Activated T-cell treated with anti-CD3 and anti-CD28 coated beads, Interleukin-2, amount 50 U/mL, for 48 hours (primary cell): Measurements from ENCODE around the gene PTGR3.
"Not testable (repeated sequence)": the region's sequence is repeated elsewhere in the genome, so short reads cannot be mapped to it uniquely, and the experiment has no call there.

ENCODE experiments used
- DNase-seq, 2 experiments: peaks; one replicate each; pipeline ENCODE4 v3.0.0-alpha.2; 2020

PTGR3 gene

DNA sequence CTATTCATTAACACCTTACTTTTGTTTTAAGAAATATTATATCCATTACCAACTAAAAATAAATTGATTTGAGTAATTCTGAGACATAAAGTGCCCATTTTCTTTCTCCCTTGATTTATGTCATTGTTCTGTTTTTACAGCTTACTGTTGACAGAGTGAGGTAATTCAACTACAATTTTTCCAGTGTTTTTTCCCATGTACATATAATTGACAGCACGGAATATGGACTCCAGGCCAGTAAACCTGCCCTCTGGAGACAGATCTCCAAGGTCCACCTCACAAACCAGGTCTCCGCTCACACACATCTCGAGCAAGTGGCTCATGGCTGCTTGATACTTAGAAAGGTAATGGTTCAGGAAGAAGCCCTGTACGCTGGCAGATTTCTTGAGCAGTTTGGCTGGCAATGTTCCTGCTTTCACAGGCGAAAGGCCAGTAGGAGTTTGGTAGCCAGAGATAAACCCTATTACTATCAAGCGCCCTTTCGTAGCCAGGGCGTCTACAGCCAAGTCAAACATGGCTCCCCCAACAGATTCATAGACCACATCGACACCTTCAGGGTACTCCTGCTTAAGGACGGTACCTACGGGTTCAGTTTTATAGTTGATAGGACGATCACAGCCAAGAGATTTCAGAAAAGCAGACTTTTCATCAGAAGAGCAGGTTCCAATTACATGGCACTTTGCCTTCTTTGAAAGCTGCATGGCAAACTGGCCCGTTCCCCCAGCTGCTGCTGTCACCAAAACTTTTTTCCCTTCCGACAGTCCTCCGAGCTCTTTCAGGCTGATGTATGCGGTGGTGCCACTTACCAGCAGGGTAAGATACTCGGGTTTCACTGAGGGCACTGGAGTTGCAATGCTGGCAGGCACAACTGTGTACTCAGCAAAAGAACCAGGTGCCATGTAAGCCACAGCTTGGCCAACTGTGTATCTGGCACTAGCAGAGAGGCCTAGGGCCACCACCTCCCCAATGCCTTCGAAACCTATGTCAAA, 7.4 kb downstream of the PTGR3 start:
- no peak for DNase-seq

GRCh38 chr18:75200605-75201280, 8.2 kb downstream of the PTGR3 start:
- no peak for DNase-seq

- DNase-seq = no peak
Measured at GRCh38 chr18:75200071-75200470, 8.9 kb downstream of the PTGR3 start.

DNA sequence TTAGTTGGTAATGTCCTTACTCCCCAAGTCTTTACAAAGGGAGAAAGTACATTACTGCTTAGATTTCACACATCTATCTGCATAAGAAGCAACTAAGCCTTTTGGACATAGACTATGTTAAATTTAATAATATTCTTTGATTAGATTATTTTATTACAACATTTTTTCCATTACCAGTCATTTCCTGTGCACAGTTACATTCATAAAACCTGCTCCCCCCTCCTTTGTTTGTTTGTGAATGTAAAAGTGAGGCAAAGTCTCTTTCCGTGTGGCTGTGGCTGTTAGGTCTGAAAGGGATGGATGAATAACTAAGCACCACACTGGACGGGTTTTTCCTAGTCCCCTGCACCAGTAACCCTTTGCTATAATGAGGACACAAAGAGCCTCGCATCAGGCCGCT, 9.6 kb downstream of the PTGR3 start:
- DNase-seq = no peak

GRCh38 chr18:75198036-75198435, 10.9 kb downstream of the PTGR3 start:
- no peak for DNase-seq

DNA sequence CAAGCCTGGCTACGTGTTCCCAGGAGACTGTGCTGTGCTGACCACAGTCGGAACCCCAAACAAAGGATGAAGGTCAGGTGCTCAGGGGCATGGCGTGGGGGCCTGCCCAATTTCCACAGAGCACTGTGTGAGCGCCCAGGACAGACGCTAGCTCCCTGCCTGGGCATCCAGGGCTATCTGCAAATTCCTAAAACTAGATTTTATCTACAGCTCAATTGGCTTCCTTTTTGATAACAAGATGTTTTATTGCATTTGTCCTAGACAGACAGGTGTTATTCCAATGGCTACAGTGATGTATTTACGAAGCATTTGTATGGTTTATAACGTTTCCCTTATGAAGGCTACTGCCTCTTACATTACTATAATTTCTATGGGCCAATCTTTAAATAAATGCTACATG, 16.0 kb downstream of the PTGR3 start:
- DNase-seq = no peak

GRCh38 chr18:75189696-75190095, 19.2 kb downstream of the PTGR3 start:
- no peak for DNase-seq

- not testable (repeated sequence) for DNase-seq
Measured at GRCh38 chr18:75187702-75188101, 21.2 kb downstream of the PTGR3 start.

DNA sequence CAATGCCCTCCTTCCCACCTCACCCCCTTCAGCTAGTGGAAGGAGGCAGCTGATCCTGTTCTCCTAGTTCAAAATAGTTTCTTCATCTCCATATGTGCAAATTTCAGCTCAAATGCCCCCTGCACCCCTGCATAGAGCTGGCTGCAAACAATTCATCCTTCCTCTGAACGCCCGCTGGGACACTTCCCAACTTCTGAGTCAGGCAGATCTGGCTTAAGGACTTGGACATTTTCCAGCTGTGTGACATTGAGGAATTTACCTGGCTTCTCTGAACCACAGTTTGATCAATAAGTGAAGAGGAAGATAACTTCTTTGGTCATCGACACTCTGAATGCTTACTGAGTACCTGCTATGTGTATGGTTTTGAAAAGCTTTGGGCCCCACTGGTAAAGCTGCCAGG, 23.5 kb downstream of the PTGR3 start:
- no peak for DNase-seq

GRCh38 chr18:75183973-75184493, 24.9 kb downstream of the PTGR3 start:
- no peak for DNase-seq

- no peak for DNase-seq
Measured at GRCh38 chr18:75183524-75183923, 25.4 kb downstream of the PTGR3 start.

DNA sequence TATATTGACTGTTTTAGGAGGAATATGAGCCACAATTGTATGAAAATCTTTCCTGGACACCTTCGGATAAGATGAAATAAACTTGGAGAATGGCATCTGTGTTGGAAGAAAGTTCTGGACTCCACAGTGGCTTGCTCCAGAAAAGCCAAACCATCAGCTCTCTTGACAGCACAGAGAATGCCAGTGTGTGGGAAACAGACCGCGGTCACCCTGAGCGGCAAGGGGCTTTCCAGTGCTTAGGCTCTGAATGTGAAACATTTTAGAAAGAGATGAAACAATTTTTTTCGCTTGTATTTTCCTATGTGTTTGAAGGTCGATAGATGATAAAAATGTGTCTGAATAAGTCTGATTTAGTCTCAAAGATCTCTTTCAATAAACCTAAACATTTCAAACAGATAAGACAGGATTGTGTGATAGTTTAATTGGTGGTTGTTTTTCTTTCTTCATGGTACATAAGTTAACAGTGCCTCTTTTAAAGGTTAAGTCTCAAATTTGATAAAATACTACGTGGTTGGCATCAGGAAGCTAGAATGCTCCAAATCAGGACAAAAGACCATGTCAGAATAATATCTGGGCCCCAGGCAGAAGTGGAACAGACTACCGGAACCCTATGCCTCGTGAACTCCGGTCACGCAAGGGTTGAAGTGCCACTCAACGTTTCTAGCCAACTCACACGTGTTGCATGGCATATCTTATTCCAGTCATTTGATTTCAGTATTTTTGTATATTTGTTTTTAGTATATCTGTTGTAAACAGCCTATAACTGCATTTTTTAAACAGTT, 28.9 kb downstream of the PTGR3 start:
- DNase-seq = no peak

DNA sequence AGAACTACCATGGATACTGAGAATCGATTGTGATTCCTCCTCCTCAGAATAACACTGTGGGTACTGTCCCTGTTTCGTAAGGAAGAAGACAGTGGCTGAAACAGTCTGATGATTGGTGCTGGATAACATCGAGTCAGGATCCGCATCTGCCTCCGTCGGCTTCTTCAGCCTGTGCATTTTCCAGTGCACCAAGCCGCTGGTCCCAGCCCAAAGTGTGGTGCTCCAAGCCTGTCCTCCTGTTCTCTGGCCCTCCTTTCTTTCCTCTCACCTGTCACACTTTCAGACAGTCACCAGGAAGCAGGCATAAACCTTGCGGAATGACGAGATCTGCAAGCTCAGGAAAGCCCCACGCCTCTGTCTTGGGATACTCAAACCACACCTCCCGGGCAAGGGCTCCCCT, 30.6 kb downstream of the PTGR3 start:
- no peak for DNase-seq

- no peak for DNase-seq
Measured at GRCh38 chr18:75176849-75177248, 32.1 kb downstream of the PTGR3 start.

DNA sequence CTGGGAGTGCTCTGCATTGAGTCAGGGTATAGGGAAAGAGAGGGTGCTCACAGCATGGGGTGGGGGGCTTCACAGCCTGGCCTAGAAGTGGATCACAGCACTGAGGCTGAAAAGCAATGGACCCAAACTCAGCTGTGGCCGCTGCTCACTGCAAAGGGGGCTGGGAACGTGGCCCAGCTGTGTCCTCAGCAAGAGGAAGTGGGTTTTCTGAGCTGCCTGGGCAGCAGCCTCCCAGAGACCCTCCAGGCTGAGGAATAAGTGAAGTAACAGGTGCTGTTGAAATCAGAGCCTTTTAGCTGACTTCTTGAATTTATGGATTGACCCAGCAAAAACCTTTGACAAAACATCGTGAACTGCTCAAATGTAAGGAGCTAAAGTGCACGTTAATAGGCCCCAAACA, 35.2 kb downstream of the PTGR3 start:
- no peak for DNase-seq

- no peak for DNase-seq
Measured at GRCh38 chr18:75173125-75173432, 35.9 kb downstream of the PTGR3 start.

GRCh38 chr18:75172299-75173124, 36.4 kb downstream of the PTGR3 start:
- no peak for DNase-seq

DNA sequence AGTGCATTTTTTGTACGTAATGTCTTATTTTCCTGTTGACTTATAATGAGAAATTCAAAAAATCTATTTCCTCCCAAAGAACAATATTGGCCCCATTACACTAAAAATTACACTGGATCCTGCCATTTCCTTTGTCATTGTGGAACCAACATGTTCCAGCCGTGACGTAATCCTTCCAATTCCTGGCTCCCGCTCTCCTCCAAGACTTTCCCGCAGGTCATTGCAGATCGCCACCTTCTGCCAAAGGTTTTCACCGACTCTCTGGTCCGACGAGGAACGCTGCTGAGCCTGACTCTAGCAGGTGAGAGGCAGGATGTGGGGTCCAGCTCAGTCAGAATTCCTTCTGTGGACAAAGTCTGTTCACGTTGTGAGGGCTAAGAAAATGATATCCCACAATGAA, 38.0 kb downstream of the PTGR3 start:
- no peak for DNase-seq

DNA sequence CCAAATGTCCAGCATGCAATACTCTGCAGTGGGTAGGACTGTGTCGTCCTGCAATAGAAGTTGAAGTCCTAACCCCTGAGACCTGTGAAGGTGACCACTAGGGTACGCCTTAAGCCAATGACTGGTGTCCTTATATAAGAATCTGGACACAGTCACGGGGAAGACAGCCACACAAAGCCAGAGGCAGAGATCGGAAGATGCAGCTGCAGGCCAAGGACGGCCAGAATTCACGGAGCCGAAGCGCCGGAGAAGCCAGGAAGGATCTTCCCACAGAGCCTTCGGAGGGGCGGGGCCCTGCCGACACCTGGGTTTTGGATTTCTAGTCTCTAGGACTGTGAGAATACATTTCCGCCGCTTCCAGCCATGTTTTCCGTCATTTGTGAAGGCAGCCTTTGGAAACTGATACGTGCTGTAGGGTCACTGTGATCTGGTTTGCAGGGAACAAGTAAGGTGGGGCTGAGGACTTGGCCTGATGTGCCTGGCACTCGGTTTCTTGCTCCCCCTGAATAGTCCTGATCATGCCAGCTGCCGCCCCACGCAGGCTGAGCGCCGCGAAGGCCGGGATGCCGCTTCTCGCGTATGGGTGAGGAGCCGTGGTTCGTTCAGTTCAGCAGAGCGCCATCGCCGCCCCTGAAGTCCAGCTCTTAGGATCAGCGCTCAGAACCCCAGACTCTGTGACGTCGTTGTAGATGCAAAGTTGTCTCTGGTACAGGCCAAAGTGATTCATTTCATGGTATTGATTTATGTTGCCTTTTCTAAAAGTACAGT, 38.7 kb downstream of the PTGR3 start:
- DNase-seq = no peak

GRCh38 chr18:75169411-75169810, 39.5 kb downstream of the PTGR3 start:
- no peak for DNase-seq

DNA sequence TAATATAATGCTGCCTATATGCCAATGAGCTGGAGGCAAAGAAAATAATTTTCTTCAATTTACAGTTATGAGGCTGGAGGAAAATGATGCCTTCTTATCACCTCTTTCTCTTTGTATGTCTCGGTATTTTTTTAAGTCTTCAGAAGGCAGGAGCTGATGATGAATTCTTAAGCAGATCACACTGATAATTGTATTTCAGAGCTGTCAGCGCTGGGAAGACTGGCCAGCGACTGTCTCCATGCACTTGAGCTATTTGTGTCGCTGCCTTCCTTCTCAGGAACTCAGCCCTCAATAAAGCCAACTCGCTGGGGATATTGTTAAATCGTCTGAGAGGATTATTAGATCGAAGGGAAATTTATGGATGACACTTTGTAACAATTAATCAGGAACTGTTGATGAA, 40.3 kb downstream of the PTGR3 start:
- DNase-seq = no peak
